Mucosa of descending colon (tissue), 3 donors: ENCODE data around the gene CCDC190. TPM values are rescaled to one million over a fixed set of nuclear protein-coding genes. Genes with fewer than 3 reads are reported as not detected.
A peak's percentile ranks its signal among the peaks of the same experiment; 100 is the strongest.
"Not testable (repeated sequence)": the region's sequence is repeated elsewhere in the genome, so short reads cannot be mapped to it uniquely, and the experiment has no call there.

Source experiments
- ATAC-seq: fragments of 200-7000 bp; cut with Tn5 transposase; one replicate; pipeline ENCODE4 v1.9.1; 2020; ENCODE audit warnings: mild to moderate bottlenecking, moderate library complexity
- DNase-seq, 3 donors: peaks; one replicate each; pipeline ENCODE4 v3.0.0-alpha.2; 2020
- H3K36me3 ChIP-seq: fragments of 200-600 bp; one replicate; pipeline ENCODE4 v1.8.0; 2021; ENCODE audit warnings: low read depth, mild to moderate bottlenecking
- H3K4me1 ChIP-seq: fragments of 200-600 bp; one replicate; pipeline ENCODE4 v1.8.0; 2021; ENCODE audit warnings: low read depth, mild to moderate bottlenecking
- H3K4me3 ChIP-seq: fragments of 200-600 bp; one replicate; pipeline ENCODE4 v1.8.0; 2021; ENCODE audit warnings: mild to moderate bottlenecking
- H3K9me3 ChIP-seq: fragments of 200-600 bp; one replicate; pipeline ENCODE4 v1.8.0; 2021; ENCODE audit warnings: mild to moderate bottlenecking
- intact Hi-C, 2 donors: fragments of 100-400 bp; cut with DNase I in 1 of 2; cut with micrococcal nuclease in 1 of 2; formaldehyde crosslinking; loops; one replicate each; pipeline versions ENCODE4 v1.11.0 to v1.11.1; 2022; cut with DNase I, micrococcal nuclease
- total RNA-seq, 3 donors: library from RNA; stranded (reverse); fragmentation: NEBNext Ultra II Directional in 2 of 3; extraction: Animal tissue kit (Norgen Biotek cat#: 25700) in 2 of 3; gene quantifications; one replicate each; pipeline versions ENCODE4 v1.2.1 to v1.2.4, GENCODE V29; 2021 to 2023
- TF ChIP-seq, protein P1 (sequence below): fragments of 200-600 bp; IDR thresholded peaks from one replicate; pipeline ENCODE4 v1.8.0; 2022; ENCODE audit warnings: antibody characterized with exemption, mild to moderate bottlenecking
- donor health status: DM: no; HTN: no; CAD: no; lungs with moderate emphysema.
- donor health status: DM: no; HTN: no; CAD: no.
- donor health status: DM: no; HTN: yes; CAD: no.

The CCDC190 gene
- total RNA-seq, 3 donors from 2014 or later: not detected

DNA sequence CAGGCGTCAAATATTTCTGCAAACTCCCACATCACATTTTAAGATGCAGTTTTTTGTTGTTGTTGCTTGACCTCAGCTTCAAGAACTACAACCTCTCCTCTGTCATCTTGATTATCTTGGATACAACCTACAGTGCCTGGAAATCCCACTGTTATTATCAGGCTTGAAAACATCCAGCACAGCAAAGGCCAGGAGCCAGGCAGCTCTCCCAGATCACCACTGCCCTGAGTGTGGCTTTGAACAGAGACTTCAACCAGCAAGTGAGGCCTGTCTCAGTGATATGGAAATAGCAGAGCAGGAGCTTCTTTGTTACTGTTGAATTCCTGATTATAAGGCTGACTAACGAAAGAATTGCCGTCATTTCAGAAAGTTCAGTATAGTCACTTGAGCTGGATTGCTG lies 28.5 kb downstream of the CCDC190 start:
- Histone ChIP-seq H3K9me3 (no peaks in the 10 kb centered on the region), H3K4me1 (no peaks in the 10 kb centered on the region), H3K36me3 (no peaks in the 10 kb centered on the region), H3K4me3 (no peak overlapping the region)
- DNase-seq: no peak
- TF ChIP-seq, protein P1, sequence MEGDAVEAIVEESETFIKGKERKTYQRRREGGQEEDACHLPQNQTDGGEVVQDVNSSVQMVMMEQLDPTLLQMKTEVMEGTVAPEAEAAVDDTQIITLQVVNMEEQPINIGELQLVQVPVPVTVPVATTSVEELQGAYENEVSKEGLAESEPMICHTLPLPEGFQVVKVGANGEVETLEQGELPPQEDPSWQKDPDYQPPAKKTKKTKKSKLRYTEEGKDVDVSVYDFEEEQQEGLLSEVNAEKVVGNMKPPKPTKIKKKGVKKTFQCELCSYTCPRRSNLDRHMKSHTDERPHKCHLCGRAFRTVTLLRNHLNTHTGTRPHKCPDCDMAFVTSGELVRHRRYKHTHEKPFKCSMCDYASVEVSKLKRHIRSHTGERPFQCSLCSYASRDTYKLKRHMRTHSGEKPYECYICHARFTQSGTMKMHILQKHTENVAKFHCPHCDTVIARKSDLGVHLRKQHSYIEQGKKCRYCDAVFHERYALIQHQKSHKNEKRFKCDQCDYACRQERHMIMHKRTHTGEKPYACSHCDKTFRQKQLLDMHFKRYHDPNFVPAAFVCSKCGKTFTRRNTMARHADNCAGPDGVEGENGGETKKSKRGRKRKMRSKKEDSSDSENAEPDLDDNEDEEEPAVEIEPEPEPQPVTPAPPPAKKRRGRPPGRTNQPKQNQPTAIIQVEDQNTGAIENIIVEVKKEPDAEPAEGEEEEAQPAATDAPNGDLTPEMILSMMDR: no peak
- ATAC-seq: no peak
- intact Hi-C loops: no loop called here

DNA sequence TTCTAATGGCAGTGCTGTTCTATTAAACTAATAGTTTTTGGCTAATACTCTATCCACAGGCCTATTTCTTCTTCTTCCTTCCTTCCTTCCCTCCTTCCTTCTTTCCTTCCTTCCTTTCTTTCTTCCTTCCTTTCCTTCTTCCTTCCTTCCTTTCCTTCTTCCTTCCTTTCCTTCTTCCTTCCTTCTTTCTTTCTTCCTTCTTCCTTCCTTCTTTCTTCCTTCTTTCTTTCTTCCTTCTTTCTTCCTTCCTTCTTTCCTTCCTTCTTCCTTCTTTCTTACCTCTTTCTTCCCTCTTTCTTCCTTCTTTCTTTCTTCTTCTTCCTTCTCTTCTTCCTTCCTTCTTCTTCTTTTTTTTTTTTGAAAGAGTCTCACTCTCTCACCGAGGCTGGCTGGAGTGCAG lies 31.7 kb downstream of the CCDC190 start:
- TF ChIP-seq, protein P1: no peak
- intact Hi-C loops: no loop called here
- H3K9me3 ChIP-seq: no peaks in the 10 kb centered on the region
- H3K36me3 ChIP-seq: no peaks in the 10 kb centered on the region
- no peak for DNase-seq
- H3K4me3 ChIP-seq: no peak overlapping the region
- H3K4me1 ChIP-seq: no peaks in the 10 kb centered on the region
- no peak for ATAC-seq

DNA sequence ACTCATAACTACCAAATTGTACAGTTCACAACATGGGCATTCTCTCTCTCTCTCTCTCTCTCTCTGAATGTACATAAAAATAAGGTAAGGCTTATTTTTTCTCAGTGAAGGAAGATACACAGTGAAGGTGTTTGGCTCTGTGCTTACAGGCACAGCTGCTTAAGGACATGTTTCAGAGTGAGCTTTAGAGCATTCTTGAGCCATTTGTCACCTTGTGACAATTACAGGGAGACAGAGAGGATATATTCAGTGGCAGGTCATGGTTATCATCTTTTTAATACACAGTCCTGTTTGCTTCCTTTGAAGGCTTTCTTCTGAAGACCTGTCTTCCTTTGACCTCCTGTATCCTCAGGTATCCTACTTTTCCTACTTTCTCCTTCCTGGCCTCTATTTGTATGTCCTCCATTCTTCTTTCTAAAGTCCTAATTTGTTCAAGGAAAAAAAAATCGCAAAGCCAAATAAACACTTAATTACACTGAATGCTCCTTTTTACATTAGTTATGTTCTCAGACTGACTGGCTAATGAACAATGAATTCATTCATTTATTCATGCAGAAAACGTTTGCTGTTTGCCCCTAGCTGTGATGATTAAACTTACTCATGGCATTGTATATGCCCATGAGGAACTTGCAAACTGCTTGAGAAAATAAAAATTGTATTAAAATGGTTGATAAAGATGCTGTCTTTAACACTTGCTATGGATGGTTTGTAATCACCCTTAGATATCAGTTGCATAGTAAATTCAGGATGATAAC lies 37.0 kb downstream of the CCDC190 start:
- TF ChIP-seq, protein P1: no peak
- H3K36me3 ChIP-seq: no peaks in the 10 kb centered on the region
- ATAC-seq: no peak
- DNase-seq: no peak
- intact Hi-C loops: no loop called here
- no peaks in the 10 kb centered on the region for H3K4me1 ChIP-seq
- H3K4me3 ChIP-seq: no peak overlapping the region
- H3K9me3 ChIP-seq: no peaks in the 10 kb centered on the region

DNA sequence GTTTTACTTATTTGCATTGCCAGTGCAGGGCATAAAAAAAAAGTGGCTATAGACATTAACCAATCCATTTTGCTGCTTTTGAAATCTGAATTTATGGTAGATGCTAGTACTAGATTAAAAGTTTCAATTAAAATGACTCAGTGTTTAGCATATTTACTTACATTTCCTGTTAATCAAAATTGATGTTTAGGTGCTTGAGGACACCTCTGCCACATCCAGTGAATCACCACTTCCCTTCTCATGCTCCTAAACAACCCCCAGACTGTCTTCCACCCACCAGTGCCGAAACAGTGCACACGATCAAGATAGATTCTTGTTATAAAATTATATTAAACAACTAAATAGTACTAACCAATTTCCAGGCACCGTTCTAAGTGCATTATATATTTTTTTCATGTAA lies 37.7 kb downstream of the CCDC190 start:
- no peaks in the 10 kb centered on the region for H3K36me3 ChIP-seq
- no peak for ATAC-seq
- no peak for DNase-seq
- TF ChIP-seq, protein P1: no peak
- no peaks in the 10 kb centered on the region for H3K4me1 ChIP-seq
- H3K9me3 ChIP-seq: no peaks in the 10 kb centered on the region
- intact Hi-C loops: no loop called here
- H3K4me3 ChIP-seq: no peak overlapping the region

DNA sequence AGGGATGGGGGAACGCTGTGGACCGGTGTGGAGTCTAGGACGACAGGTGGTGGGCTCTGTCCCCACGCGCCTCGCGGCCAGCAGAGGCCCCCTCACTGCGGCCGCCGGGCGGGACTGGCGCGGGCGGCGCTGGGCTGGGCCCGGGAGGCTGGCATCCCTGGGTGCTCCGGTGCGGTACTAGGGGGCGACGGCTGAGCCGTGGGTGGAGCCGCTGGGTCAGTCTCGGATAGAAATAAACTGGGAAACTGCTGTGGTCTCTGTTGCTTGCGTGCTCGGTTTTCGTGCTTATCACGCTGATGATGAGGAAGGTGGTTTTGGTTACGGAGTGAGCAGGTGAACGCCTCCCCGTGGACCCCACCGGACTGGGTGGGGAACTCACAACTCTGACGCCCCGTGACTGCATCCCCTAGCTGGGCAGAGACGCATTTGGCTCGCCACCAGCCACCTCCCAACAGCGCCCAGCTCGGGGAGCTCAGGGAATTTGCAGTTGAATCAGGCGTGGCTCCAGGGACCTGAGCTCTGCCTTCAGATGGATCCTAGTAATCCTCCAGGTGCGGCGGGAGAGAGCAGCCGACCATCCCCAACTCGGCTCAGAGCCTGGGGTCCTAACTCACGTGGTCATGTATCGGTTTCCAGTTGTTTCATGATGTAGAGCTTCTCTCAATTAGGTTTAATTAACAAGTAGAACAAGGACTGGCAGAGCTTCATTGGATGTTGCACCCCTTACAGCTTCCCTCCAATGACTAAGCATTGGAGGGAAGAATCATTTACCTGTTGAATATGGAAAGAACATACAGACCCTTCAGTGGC lies 38.4 kb downstream of the CCDC190 start:
- H3K4me1 ChIP-seq: no peaks in the 10 kb centered on the region
- DNase-seq: peak in 2 of 3 donors; percentile 4 to 21
- TF ChIP-seq, protein P1: no peak
- no peaks in the 10 kb centered on the region for H3K36me3 ChIP-seq
- ATAC-seq: peak; percentile 38
- H3K9me3 ChIP-seq: no peaks in the 10 kb centered on the region
- intact Hi-C loops: no loop called here
- no peak overlapping the region for H3K4me3 ChIP-seq

DNA sequence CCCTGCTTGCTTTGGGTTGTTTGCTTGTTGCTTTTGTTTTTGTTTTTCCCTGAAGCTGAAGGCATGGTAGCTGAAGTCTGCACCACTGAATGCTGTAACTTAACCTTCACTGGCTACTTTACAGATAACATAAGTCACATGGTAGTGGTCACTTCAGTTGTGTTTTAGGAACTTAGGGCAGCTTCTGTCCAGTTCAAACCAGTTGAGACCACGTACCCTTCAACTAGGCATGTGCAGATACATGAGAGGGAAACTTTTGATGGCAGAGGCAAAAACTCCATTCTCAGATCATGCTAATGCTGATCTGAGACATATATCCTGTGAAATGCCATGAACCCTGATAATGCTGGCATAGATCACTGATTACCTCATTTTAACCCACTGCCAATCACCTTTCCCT lies 42.3 kb downstream of the CCDC190 start:
- H3K4me3 ChIP-seq, H3K36me3 ChIP-seq, intact Hi-C loops, H3K4me1 ChIP-seq, DNase-seq, ATAC-seq, H3K9me3 ChIP-seq: not testable (repeated sequence)

DNA sequence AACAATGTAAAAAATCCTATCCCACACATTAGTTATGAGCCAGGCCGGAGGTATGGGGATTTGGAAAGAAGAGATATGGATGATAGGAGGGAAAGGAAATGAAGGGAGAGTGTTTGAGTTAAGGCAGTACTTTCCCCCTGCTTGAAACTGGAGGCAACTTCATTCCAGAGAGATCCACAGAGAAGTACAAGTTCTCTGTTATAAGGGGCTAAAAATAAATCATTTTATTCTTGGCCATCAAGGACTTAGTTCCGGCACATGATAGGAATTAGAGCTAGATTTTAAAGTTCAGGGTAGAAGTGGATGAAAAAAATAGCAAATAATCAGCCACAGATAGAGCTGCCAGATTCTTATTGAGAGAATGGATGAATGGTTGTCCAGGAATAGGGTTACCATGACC lies 42.8 kb downstream of the CCDC190 start:
- H3K36me3 ChIP-seq, H3K4me1 ChIP-seq, H3K4me3 ChIP-seq, H3K9me3 ChIP-seq, ATAC-seq, DNase-seq, intact Hi-C loops: not testable (repeated sequence)

DNA sequence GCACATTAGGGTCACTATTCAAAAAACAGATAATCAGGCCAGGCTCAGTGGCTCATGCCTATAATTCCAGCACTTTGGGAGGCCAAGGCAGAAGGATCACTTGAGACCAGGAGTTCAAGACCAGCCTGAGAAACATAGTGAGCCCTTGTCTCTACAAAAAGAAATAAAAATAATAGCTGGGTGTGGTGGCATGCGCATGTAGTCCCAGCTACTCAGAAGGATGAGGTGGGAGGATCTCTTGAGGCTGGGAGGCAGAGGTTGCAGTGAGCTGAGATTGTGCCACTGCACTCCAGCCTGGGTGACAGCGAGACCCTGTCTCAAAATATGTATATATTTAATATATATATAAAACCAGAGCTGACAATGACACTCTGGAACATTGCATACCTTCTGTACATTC lies 48.6 kb downstream of the CCDC190 start:
- ATAC-seq, H3K4me3 ChIP-seq, H3K4me1 ChIP-seq, intact Hi-C loops, H3K9me3 ChIP-seq, DNase-seq, H3K36me3 ChIP-seq: not testable (repeated sequence)

DNA sequence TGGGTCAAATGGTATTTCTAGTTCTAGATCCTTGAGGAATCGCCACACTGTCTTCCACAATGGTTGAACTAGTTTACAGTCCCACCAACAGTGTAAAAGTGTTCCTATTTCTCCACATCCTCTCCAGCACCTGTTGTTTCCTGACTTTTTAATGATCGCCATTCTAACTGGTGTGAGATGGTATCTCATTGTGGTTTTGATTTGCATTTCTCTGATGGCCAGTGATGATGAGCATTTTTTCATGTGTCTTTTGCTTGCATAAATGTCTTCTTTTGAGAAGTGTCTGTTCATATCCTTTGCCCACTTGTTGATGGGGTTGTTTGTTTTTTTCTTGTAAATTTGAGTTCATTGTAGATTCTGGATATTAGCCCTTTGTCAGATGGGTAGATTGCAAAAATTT lies 53.5 kb downstream of the CCDC190 start:
- DNase-seq, ATAC-seq, H3K9me3 ChIP-seq, H3K4me3 ChIP-seq, H3K4me1 ChIP-seq, H3K36me3 ChIP-seq: not testable (repeated sequence)
- intact Hi-C loops: loop anchor here in 1 of 2 donors (10.0 kb wide), 1 partner anchor 193 kb away; no protein-coding TSS in a partner anchor
